Endothelial cell (in vitro differentiated cells): ENCODE data around the gene JAZF1. TPM values are rescaled to one million over a fixed set of nuclear protein-coding genes. Genes with fewer than 3 reads are reported as not detected.

ENCODE experiments used
- DNase-seq: peaks from one replicate; pipeline ENCODE4 v3.0.0; 2021; ENCODE audit warnings: low spot score
- H3K27ac Mint-ChIP-seq: one replicate; pipeline ENCODE4 v1.8.0; 2021; ENCODE audit warnings: mixed read lengths, inconsistent platforms; ENCODE audit not compliant: unreplicated experiment
- H3K27me3 Mint-ChIP-seq: one replicate; pipeline ENCODE4 v1.8.0; 2021; ENCODE audit warnings: mild to moderate bottlenecking, moderate library complexity, mixed read lengths, inconsistent platforms; ENCODE audit not compliant: unreplicated experiment
- H3K36me3 Mint-ChIP-seq: one replicate; pipeline ENCODE4 v1.8.0; 2021; ENCODE audit warnings: mild to moderate bottlenecking, low read depth, mixed read lengths, inconsistent platforms; ENCODE audit not compliant: unreplicated experiment
- H3K4me1 Mint-ChIP-seq: one replicate; pipeline ENCODE4 v1.8.0; 2021; ENCODE audit warnings: mild to moderate bottlenecking, mixed read lengths, inconsistent platforms; ENCODE audit not compliant: unreplicated experiment
- H3K4me3 Mint-ChIP-seq: one replicate; pipeline ENCODE4 v1.8.0; 2021; ENCODE audit warnings: mild to moderate bottlenecking, mixed read lengths, inconsistent platforms; ENCODE audit not compliant: unreplicated experiment
- H3K9me3 Mint-ChIP-seq: one replicate; pipeline ENCODE4 v1.8.0; 2021; ENCODE audit warnings: mixed read lengths, inconsistent platforms; ENCODE audit not compliant: unreplicated experiment
- total RNA-seq: library from RNA; stranded (reverse); fragmentation: NEBNext Ultra II Directional; extraction: Animal tissue kit (Norgen Biotek cat#: 25700); gene quantifications from one replicate; pipeline ENCODE4 v1.2.1, GENCODE V29; 2021; ENCODE audit not compliant: unreplicated experiment
- TF ChIP-seq, protein P1 (sequence below): fragments of 200-600 bp; sonication (generic); IDR thresholded peaks from one replicate; pipeline ENCODE4 v1.5.0; 2021; ENCODE audit warnings: antibody characterized with exemption; ENCODE audit not compliant: unreplicated experiment

The JAZF1 gene
- total RNA-seq, 1 donor from 2014 or later = 8.5 TPM

DNA sequence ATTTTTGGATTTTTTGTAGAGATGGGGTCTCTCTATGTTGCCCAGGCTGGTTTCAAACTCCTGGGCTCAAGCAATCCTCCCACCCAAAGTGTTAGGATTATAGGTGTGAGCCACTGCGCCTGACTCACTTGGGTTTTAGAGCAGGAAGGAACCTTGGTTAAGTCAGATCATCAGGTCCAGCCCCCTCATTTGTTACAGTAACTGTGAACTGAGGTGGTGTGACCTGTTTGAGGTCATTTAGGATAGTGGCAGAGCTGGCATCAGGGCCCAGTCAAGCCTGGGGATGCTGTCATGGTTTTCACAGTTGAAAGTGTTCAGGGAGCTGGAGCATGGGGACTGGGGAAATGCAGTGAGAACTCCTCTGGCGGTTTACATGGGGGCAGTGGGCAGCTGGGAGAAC, 281.0 kb downstream of the JAZF1 start:
- TF ChIP-seq, protein P1, sequence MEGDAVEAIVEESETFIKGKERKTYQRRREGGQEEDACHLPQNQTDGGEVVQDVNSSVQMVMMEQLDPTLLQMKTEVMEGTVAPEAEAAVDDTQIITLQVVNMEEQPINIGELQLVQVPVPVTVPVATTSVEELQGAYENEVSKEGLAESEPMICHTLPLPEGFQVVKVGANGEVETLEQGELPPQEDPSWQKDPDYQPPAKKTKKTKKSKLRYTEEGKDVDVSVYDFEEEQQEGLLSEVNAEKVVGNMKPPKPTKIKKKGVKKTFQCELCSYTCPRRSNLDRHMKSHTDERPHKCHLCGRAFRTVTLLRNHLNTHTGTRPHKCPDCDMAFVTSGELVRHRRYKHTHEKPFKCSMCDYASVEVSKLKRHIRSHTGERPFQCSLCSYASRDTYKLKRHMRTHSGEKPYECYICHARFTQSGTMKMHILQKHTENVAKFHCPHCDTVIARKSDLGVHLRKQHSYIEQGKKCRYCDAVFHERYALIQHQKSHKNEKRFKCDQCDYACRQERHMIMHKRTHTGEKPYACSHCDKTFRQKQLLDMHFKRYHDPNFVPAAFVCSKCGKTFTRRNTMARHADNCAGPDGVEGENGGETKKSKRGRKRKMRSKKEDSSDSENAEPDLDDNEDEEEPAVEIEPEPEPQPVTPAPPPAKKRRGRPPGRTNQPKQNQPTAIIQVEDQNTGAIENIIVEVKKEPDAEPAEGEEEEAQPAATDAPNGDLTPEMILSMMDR = no peak
- Mint-ChIP-seq H3K9me3 (no peaks in the 10 kb centered on the region), H3K36me3 (no peaks in the 10 kb centered on the region), H3K27me3 (no peaks in the 10 kb centered on the region), H3K4me1 (peaks cover 18% of the 10 kb centered on the region), H3K4me3 (no peak overlapping the region), H3K27ac (no peak overlapping the region)
- no peak for DNase-seq

DNA sequence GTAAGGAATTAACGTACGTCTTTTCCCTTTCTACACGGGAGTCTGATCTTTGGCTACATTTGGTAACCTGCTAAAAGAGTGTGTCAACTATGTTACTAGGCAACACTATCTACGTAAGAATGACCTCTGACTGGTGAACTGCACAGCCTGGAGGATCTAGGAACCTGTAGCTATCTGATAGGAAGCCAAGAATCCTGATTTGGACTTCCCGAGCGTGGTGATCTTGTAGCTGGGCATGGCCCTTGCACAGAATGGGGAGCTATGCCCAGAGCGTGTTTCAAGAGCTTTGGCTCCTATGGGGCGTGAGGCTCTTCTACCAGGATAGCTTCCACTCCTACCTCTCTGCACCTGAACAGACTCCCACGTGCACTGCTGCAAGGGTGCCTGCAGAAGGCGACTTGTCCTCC, 283.2 kb downstream of the JAZF1 start:
- Mint-ChIP-seq H3K4me3 (no peak overlapping the region), H3K4me1 (peaks cover 18% of the 10 kb centered on the region), H3K9me3 (no peaks in the 10 kb centered on the region), H3K27me3 (no peaks in the 10 kb centered on the region), H3K36me3 (no peaks in the 10 kb centered on the region), H3K27ac (no peak overlapping the region)
- TF ChIP-seq, protein P1 = no peak
- no peak for DNase-seq

DNA sequence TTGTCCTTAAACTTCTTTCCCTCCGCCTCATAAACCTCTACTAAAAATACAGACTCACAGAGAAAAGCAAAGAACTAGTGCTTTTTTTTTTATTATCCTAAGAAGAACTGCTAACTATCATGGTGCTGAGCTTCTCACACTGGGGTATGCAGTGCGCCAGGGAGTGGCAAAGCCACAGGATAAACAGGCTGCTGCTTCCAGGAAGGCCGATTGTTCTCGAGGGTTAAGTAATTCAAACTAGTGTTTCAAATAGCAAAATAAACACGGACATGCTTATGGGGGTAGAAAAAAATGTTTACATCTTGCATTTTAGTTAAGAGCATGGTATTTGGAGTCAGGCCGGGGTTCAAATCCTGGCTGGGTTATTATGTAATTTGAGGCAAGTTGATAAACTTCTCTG, 283.6 kb downstream of the JAZF1 start:
- TF ChIP-seq, protein P1 = no peak
- H3K4me3 Mint-ChIP-seq = no peak overlapping the region
- no peak for DNase-seq
- no peaks in the 10 kb centered on the region for H3K36me3 Mint-ChIP-seq
- H3K27me3 Mint-ChIP-seq = no peaks in the 10 kb centered on the region
- peaks cover 18% of the 10 kb centered on the region for H3K4me1 Mint-ChIP-seq
- peak overlapping the region; percentile 6 for H3K27ac Mint-ChIP-seq
- no peaks in the 10 kb centered on the region for H3K9me3 Mint-ChIP-seq

DNA sequence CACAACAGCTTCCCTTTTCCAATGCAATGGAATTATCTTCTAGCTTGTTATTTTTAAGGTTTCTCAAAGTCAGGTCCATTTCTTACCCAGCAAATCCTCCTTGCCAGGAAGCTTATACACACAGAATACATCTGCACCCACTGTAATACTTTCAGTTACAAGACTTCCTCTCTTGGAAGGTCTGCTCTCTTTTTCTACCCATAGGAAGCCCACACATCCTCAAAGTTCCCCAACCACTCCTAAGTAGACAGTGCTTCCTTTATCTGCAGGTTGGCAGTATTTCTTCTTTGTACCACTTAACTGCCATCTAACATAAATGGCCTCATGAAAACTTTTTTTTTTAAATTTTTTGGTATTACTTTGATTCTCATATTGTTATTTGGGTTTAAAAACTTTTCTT, 285.0 kb downstream of the JAZF1 start:
- no peak overlapping the region for H3K27ac Mint-ChIP-seq
- TF ChIP-seq, protein P1 = no peak
- no peaks in the 10 kb centered on the region for H3K9me3 Mint-ChIP-seq
- peaks cover 18% of the 10 kb centered on the region for H3K4me1 Mint-ChIP-seq
- no peaks in the 10 kb centered on the region for H3K36me3 Mint-ChIP-seq
- no peak for DNase-seq
- no peaks in the 10 kb centered on the region for H3K27me3 Mint-ChIP-seq
- no peak overlapping the region for H3K4me3 Mint-ChIP-seq

DNA sequence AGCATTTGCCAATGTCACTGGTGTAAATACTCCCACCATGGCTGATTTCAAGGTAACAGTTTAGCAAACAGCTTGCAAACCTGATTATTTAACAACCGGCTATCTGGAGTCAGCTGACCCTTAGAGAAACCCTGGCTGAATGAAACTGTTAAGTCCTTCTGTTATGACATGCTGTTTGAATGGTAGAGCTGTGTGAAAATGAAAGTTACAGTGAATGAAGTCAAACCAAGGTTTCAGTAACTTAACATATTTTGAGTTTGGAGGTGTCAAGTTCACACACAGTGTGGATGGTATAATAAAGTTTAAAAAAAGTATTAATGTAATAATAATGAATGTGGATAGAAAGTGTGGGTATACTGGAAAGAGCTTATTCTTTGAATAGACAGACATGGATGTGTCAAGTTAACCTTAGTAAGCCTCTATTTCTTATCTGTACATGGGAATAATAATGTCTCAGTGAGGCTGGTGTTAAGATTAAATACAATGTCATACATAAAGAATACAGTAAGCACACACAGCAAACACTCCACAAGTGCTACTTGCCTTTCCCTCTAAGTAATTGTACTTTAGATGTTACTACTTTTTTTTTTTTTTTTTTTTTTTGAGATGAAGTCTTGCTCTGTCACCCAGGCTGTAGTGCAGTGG, 290.3 kb downstream of the JAZF1 start:
- H3K4me3 Mint-ChIP-seq = no peak overlapping the region
- peaks cover 3% of the 10 kb centered on the region for H3K4me1 Mint-ChIP-seq
- H3K36me3 Mint-ChIP-seq = no peaks in the 10 kb centered on the region
- DNase-seq = no peak
- H3K27me3 Mint-ChIP-seq = no peaks in the 10 kb centered on the region
- TF ChIP-seq, protein P1 = no peak
- no peaks in the 10 kb centered on the region for H3K9me3 Mint-ChIP-seq
- no peak overlapping the region for H3K27ac Mint-ChIP-seq
